NCI-H1436 treated with DMSO at 0.1 percent for 48 hours (cell line): ENCODE results near the gene LAMP5.

ENCODE experiments used
- DNase-seq: peaks from one replicate; lab custom pipeline; 2025; lab: John Stamatoyannopoulos, UW

LAMP5 gene

GRCh38 chr20:9500121-9500520 is 14.3 kb upstream of the LAMP5 start:
- DNase-seq: no peak

- DNase-seq: no peak
Observed at GRCh38 chr20:9501473-9501872, 12.9 kb upstream of the LAMP5 start.

GRCh38 chr20:9503526-9504245 is 10.7 kb upstream of the LAMP5 start:
- no peak for DNase-seq

GRCh38 chr20:9506280-9506821 is 8.0 kb upstream of the LAMP5 start:
- DNase-seq: no peak

DNA sequence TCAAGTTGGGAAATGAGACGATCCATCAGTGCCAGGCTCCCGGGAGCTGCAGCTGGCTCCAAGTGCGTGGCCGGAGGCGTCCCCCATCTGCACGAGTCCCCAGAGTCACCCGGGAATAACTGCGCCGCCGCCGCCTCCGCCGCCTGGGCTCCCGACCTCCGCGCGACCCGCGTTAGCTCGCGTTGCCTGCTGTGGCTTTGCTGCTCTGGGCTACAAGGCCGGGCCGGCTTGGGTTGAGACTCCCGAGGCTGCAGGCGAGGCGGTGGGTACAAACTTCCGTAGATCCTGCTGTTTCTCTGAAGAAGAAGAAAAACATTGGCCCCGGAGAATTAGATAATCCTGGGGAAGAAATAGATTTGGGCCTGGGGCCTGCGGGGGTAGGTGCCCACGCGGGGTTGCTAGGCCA is 7.4 kb upstream of the LAMP5 start:
- DNase-seq: no peak

- no peak for DNase-seq
Observed at GRCh38 chr20:9507544-9508239, 6.7 kb upstream of the LAMP5 start.

- DNase-seq: no peak
Observed at GRCh38 chr20:9508240-9508661, 6.1 kb upstream of the LAMP5 start.

DNA sequence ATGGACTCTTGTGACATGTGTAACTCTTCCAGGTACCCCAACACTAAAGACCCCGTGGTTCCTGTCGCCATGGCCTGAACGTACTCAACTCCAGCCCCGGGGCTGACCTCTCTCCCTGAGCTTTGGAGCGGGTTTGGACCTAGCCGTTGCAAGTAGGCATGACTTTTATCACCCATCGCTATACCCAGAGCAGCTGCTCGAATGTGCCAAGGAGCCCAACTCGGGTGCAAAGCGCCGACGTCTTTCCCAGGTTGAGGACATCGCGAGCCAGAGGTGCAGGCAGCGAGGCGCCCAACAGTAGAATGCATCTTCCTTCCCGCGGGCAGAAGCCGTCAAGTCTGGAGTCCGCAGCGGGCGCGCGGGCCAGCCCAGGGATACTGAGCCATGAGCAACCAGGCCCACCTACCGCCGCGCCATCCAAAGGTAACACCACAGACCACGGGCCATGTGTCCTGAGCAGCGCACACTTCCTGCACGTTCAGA is 5.7 kb upstream of the LAMP5 start:
- DNase-seq: no peak

DNA sequence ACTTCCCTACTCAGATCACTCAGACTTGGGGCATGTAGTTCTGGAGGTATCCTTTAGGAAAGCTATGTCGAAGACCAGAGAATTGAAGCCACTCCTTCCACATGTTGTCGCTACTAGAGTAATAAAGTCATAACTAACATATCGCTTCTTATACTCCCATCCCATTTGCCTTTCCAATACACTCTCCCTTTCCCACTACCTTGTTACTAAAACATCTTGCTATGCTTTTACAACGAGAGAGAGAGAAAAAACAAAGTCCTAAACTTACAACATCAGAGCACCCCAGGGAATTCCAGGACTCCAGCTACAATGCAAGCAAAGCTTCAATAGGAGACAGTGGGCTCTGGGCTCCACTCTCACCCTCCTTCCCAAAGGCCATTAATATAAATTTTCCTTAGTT is 5.1 kb upstream of the LAMP5 start:
- DNase-seq: no peak

GRCh38 chr20:9510911-9511310 is 3.5 kb upstream of the LAMP5 start:
- DNase-seq: no peak

DNA sequence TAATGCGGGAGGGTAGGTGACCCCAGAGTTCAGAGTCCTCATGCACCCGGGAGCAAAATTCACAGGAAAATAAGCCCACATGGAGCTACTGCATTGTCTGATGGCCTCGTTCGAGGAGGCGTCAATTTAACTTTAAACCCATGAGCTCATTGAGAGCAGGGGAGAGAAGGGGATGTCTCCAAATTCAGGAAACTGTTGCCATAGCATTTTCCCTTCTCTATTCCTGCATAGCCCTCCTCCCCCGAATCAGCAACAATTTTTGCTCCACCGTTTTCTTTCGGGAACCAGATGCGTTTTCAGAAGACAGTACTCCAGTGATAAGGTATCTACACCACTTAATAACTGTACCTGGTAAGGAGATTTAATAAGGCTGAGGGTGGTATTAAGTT is 324 bp upstream of the LAMP5 start:
- DNase-seq: no peak

- no peak for DNase-seq
Observed at GRCh38 chr20:9515214-9515585, 810 bp downstream of the LAMP5 start.

DNA sequence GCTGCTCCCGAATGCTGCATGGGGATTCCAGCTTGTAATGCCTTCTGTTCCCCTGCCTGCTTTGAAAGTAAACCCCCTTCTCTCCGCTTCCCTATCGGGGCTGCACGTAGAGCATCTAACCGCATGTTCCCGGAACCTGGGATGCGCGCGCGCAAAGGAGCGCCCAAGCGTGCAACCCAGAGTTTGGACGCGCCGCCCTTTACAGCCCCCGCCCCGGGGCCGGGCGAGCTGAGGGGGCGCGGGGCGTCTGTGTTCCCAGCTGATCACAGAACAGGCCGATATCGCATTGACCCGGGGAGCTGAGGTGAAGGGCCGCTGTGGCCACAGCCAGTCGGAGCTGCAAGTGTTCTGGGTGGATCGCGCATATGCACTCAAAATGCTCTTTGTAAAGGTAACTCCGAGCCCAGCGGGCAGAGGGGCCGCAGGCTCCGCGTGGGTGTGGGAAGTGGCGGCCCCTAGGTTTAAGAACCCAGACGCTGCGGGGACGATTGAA is 1.4 kb downstream of the LAMP5 start:
- DNase-seq: no peak

- no peak for DNase-seq
Observed at GRCh38 chr20:9516234-9516871, 2.0 kb downstream of the LAMP5 start.

GRCh38 chr20:9517297-9518162 is 3.1 kb downstream of the LAMP5 start:
- no peak for DNase-seq

DNA sequence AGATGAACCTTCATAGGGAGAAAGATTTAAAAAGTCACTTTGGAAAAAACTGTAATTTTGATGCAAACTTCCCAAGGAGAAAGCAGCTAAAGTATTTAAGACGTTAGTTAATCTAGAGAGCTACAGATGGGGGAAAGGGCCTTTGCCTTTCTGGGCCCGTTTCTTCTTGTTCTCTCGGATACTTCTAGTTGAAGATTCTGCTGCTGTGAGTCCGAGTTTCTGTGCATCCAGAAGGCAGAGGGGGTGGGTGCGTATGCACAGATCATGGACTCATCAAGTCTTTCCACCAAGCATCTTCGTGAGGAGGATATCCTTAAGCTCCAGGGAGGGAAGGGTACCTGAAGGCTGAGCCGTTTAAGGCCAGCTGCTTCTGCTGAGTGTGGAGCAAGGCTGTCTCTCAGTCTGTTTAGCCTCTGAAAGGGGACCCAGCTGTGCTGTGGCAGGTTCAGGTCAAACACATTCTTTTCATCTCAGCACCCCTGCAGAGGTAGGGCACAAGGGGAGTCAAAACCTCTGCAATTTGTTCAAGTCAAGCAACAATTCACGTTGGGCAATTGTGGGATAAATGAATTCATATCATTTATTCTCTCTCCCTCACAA is 4.3 kb downstream of the LAMP5 start:
- no peak for DNase-seq

DNA sequence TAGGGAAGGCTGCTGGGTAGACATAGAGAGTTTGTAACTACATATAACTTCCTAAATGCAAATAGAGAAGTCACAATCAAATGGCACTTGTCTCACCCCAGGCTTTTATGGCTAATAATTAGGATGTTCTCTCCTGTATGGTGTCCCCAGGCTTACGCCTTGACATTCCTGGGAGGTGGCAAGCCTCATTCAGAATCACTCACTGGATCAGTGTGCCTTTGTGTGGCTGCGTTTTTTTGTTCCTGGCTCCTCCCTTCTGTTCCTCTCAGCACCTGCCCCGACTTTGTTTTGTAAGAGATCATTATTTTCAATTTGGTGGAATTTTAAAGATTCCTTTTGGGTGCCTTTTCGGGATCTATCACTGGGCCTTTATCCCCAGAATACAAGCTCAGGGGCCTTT is 5.7 kb downstream of the LAMP5 start:
- no peak for DNase-seq

GRCh38 chr20:9523636-9524035 is 9.2 kb downstream of the LAMP5 start:
- DNase-seq: no peak

- DNase-seq: no peak
Observed at GRCh38 chr20:9531581-9531980, 17.2 kb downstream of the LAMP5 start.

GRCh38 chr20:9532069-9532838 is 17.9 kb downstream of the LAMP5 start:
- no peak for DNase-seq

DNA sequence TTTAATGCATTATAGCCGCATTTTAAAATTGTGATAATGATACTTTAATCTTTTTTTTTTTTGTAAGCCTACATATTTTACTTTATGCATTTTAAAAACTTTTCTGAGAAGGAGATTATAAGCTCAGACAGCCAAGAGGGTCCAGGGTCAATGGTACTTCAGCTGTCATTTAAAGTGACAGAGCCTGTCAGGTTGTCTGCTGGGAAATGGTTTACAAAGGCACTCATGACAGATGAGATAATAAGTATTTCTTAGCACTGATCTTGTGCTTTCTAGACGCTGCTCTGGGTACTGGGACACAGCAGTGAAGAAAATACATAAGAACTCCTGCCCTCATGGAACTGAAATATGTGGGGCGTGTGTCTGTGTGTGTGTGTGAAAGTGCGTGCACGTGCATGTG is 19.6 kb downstream of the LAMP5 start:
- DNase-seq: no peak
